HepG2 (cell line): ENCODE measurements around the gene KLHL5.
"Not testable (repeated sequence)": the region's sequence is repeated elsewhere in the genome, so short reads cannot be mapped to it uniquely, and the experiment has no call there.

ENCODE experiments used
- KLF6 ChIP-seq: IDR thresholded peaks from 2 replicates; pipeline ENCODE4 v1.8.0; 2016; ENCODE audit warnings: missing biosample characterization, missing genetic modification reagents
- SOX13 ChIP-seq, 3 experiments: fragments of 450-650 bp in 1 of 3; sonication (generic) in 1 of 3; formaldehyde crosslinking in 1 of 3; IDR thresholded peaks in 2 of 3; conservative IDR thresholded peaks in 1 of 3; 2 replicates each; pipeline versions ENCODE4 v1.5.0 to v1.6.1; 2016 to 2020; ENCODE audit warnings: antibody characterized with exemption in 1 of 3, mild to moderate bottlenecking in 1 of 3, missing compliant biosample characterization in 1 of 3, missing genetic modification reagents in 1 of 3, moderate library complexity in 1 of 3
- SRSF1 ChIP-seq: fragments of 200-400 bp; formaldehyde crosslinking; optimal IDR thresholded peaks from 2 replicates; pipeline ENCODE3; 2017; ENCODE audit warnings: mild to moderate bottlenecking, low read depth, low read length, moderate library complexity
- ZFX ChIP-seq: sonication (generic); formaldehyde crosslinking; IDR thresholded peaks from 2 replicates; pipeline ENCODE4 v1.4.0; 2020; ENCODE audit warnings: mild to moderate bottlenecking, low read depth, missing genetic modification reagents, moderate library complexity
- TF ChIP-seq, protein P1 (sequence below): sonication (generic); formaldehyde crosslinking; IDR thresholded peaks from 2 replicates; pipeline ENCODE4 v1.8.1; 2023; ENCODE audit warnings: missing genetic modification reagents, inconsistent platforms, borderline replicate concordance

- TF ChIP-seq, protein P1, sequence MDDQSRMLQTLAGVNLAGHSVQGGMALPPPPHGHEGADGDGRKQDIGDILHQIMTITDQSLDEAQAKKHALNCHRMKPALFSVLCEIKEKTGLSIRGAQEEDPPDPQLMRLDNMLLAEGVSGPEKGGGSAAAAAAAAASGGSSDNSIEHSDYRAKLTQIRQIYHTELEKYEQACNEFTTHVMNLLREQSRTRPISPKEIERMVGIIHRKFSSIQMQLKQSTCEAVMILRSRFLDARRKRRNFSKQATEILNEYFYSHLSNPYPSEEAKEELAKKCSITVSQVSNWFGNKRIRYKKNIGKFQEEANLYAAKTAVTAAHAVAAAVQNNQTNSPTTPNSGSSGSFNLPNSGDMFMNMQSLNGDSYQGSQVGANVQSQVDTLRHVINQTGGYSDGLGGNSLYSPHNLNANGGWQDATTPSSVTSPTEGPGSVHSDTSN, result not testable (repeated sequence)
- TF ChIP-seq ZFX (CRISPR knock-in tag); SOX13 (IDR thresholded peaks at IDR 0.05); SOX13 (CRISPR knock-in tag; conservative IDR thresholded peaks at IDR 0.05 in 1 of 2, IDR thresholded peaks at IDR 0.05 in 1 of 2); SRSF1; KLF6 (CRISPR knock-in tag): not testable (repeated sequence)
Measured at GRCh38 chr4:39138227-39138626, 76.2 kb downstream of the KLHL5 start.
